H9 (cell line): Measurements from ENCODE around the gene KIF12. TPM values are rescaled to one million over a fixed set of nuclear protein-coding genes. Genes with fewer than 3 reads are reported as not detected.
A peak's percentile ranks its signal among the peaks of the same experiment; 100 is the strongest.

Experiments used
- DNase-seq: peaks from one replicate; pipeline ENCODE4 v3.0.0-alpha.2; 2017
- H2AFZ ChIP-seq: one replicate; pipeline ENCODE4 v1.6.1; 2013; ENCODE audit warnings: mild to moderate bottlenecking, low read length, control low read depth, moderate library complexity
- H2AK5ac ChIP-seq: 2 replicates; pipeline ENCODE4 v1.6.1; 2013; ENCODE audit warnings: low read length, control low read depth, mixed read lengths; ENCODE audit not compliant: insufficient read length
- H2BK120ac ChIP-seq: one replicate; pipeline ENCODE4 v1.6.1; 2013; ENCODE audit warnings: low read depth, mild to moderate bottlenecking, low read length, control low read depth, inconsistent platforms; ENCODE audit not compliant: poor library complexity, severe bottlenecking
- H2BK12ac ChIP-seq: 2 replicates; pipeline ENCODE4 v1.6.1; 2013; ENCODE audit warnings: low read length, control low read depth, mixed read lengths, low read depth; ENCODE audit not compliant: insufficient read length
- H2BK15ac ChIP-seq: 2 replicates; pipeline ENCODE4 v1.6.1; 2013; ENCODE audit warnings: low read depth, low read length, control low read depth
- H2BK20ac ChIP-seq: one replicate; pipeline ENCODE4 v1.6.1; 2013; ENCODE audit warnings: low read depth, mild to moderate bottlenecking, low read length, control low read depth, inconsistent platforms; ENCODE audit not compliant: poor library complexity, severe bottlenecking
- H2BK5ac ChIP-seq: 2 replicates; pipeline ENCODE4 v1.6.1; 2013; ENCODE audit warnings: low read length, control low read depth, mixed read lengths; ENCODE audit not compliant: insufficient read length
- H3K14ac ChIP-seq: 2 replicates; pipeline ENCODE4 v1.6.1; 2013; ENCODE audit warnings: low read length, control low read depth; ENCODE audit not compliant: insufficient read depth
- H3K18ac ChIP-seq: 2 replicates; pipeline ENCODE4 v1.6.1; 2013; ENCODE audit warnings: low read depth, mild to moderate bottlenecking, mixed read lengths, low read length, control low read depth; ENCODE audit not compliant: insufficient read length
- H3K23ac ChIP-seq: 2 replicates; pipeline ENCODE4 v1.6.1; 2013; ENCODE audit warnings: low read length, control low read depth, mixed read lengths, low read depth; ENCODE audit not compliant: insufficient read length
- H3K23me2 ChIP-seq: 2 replicates; pipeline ENCODE4 v1.6.1; 2013; ENCODE audit warnings: low read depth, mild to moderate bottlenecking, mixed read lengths, low read length, control low read depth; ENCODE audit not compliant: insufficient read length, poor library complexity, severe bottlenecking
- H3K27ac ChIP-seq: 2 replicates; pipeline ENCODE4 v1.5.1; 2013; ENCODE audit warnings: low read length, control low read depth, mixed read lengths, low read depth; ENCODE audit not compliant: insufficient read length
- H3K27me3 ChIP-seq: 2 replicates; pipeline ENCODE4 v1.6.1; 2013; ENCODE audit warnings: low read length, control low read depth, inconsistent platforms; ENCODE audit not compliant: insufficient read depth
- H3K4ac ChIP-seq: 2 replicates; pipeline ENCODE4 v1.6.1; 2013; ENCODE audit warnings: low read depth, mild to moderate bottlenecking, control low read depth, inconsistent platforms, low read length, moderate library complexity
- H3K4me1 ChIP-seq: 2 replicates; pipeline ENCODE4 v1.6.1; 2013; ENCODE audit warnings: low read length, control low read depth, inconsistent platforms; ENCODE audit not compliant: insufficient read depth
- H3K4me2 ChIP-seq: 2 replicates; pipeline ENCODE4 v1.6.1; 2013; ENCODE audit warnings: low read length, control low read depth, mixed read lengths; ENCODE audit not compliant: insufficient read length, insufficient read depth
- H3K56ac ChIP-seq: 2 replicates; pipeline ENCODE4 v1.6.1; 2013; ENCODE audit warnings: low read depth, mild to moderate bottlenecking, mixed read lengths, low read length, control low read depth; ENCODE audit not compliant: insufficient read length
- H3K79me1 ChIP-seq: 2 replicates; pipeline ENCODE4 v1.6.1; 2013; ENCODE audit warnings: low read depth, mild to moderate bottlenecking, moderate library complexity, low read length, control low read depth, inconsistent platforms; ENCODE audit not compliant: insufficient read depth, poor library complexity, severe bottlenecking
- H3K79me2 ChIP-seq: 2 replicates; pipeline ENCODE4 v1.6.1; 2013; ENCODE audit warnings: low read length, control low read depth, inconsistent platforms; ENCODE audit not compliant: insufficient read depth
- H3K9ac ChIP-seq: 2 replicates; pipeline ENCODE4 v1.6.1; 2013; ENCODE audit warnings: low read length, control low read depth, mixed read lengths; ENCODE audit not compliant: insufficient read length; ENCODE audit errors: extremely low read depth
- H3K9me3 ChIP-seq: one replicate; pipeline ENCODE4 v1.6.1; 2013; ENCODE audit warnings: low read depth, low read length, inconsistent platforms; ENCODE audit not compliant: control insufficient read depth
- H3T11ph ChIP-seq: one replicate; pipeline ENCODE4 v1.6.1; 2013; ENCODE audit warnings: mild to moderate bottlenecking, low read length, control low read depth, inconsistent platforms
- H4K20me1 ChIP-seq: one replicate; pipeline ENCODE4 v1.6.1; 2013; ENCODE audit not compliant: control insufficient read depth, insufficient read length, insufficient read depth
- H4K5ac ChIP-seq: 2 replicates; pipeline ENCODE4 v1.6.1; 2013; ENCODE audit warnings: low read depth, mild to moderate bottlenecking, mixed read lengths, low read length, control low read depth; ENCODE audit not compliant: insufficient read length
- H4K8ac ChIP-seq: replicated peaks from 2 replicates; pipeline ENCODE4 v1.6.1; 2013; ENCODE audit warnings: low read length, control low read depth, mixed read lengths, low read depth; ENCODE audit not compliant: insufficient read length
- H4K91ac ChIP-seq: 2 replicates; pipeline ENCODE4 v1.6.1; 2013; ENCODE audit warnings: low read depth, mild to moderate bottlenecking, moderate library complexity, mixed read lengths, low read length, control low read depth; ENCODE audit not compliant: insufficient read length
- H3K27ac Mint-ChIP-seq, 3 experiments: 2 replicates in 2 of 3; 3 replicates in 1 of 3; pipeline ENCODE4 v1.8.0; 2020 to 2021; ENCODE audit warnings: mixed read lengths in 3 of 3, mild to moderate bottlenecking in 1 of 3, moderate library complexity in 1 of 3
- H3K27me3 Mint-ChIP-seq: 2 replicates; pipeline ENCODE4 v1.8.0; 2021; ENCODE audit warnings: low read depth, mild to moderate bottlenecking, moderate library complexity, mixed read lengths
- H3K36me3 Mint-ChIP-seq, 3 experiments: 2 replicates in 2 of 3; 3 replicates in 1 of 3; pipeline ENCODE4 v1.8.0; 2020 to 2021; ENCODE audit warnings: low read depth in 3 of 3, mixed read lengths in 3 of 3; ENCODE audit not compliant: insufficient read depth in 1 of 3
- H3K4me1 Mint-ChIP-seq, 2 experiments: 2 replicates each; pipeline ENCODE4 v1.8.0; 2020; ENCODE audit warnings: mixed read lengths in 2 of 2
- H3K4me3 Mint-ChIP-seq, 2 experiments: 2 replicates in 1 of 2; 3 replicates in 1 of 2; pipeline ENCODE4 v1.8.0; 2020 to 2021; ENCODE audit warnings: mild to moderate bottlenecking in 2 of 2, mixed read lengths in 2 of 2, moderate library complexity in 1 of 2
- H3K9me3 Mint-ChIP-seq, 2 experiments: 2 replicates in 1 of 2; 3 replicates in 1 of 2; pipeline ENCODE4 v1.8.0; 2020; ENCODE audit warnings: mild to moderate bottlenecking in 2 of 2, mixed read lengths in 2 of 2, moderate library complexity in 1 of 2
- WGBS: extraction: QIAGEN DNeasy Blood & Tissue Kit; methylation state at CpG from one replicate; pipeline ENCODE4 v1.1.7; 2013; ENCODE audit warnings: missing lambda C conversion rate, low lambda C conversion rate, mixed read lengths; ENCODE audit not compliant: insufficient read length; ENCODE audit errors: extremely low coverage; 5-methylcytosine and 5-hydroxymethylcytosine counted together
- total RNA-seq: library from RNA; stranded (reverse); gene quantifications from 2 replicates; pipeline ENCODE4 v1.2.1, GENCODE V29; 2021
- TF ChIP-seq, protein P1 (sequence below): fragments of 200-600 bp; sonication (generic); conservative IDR thresholded peaks from 3 replicates; pipeline ENCODE4 v1.8.0; 2021; ENCODE audit warnings: antibody characterized with exemption, mild to moderate bottlenecking

KIF12 gene
- total RNA-seq, 1 experiment from 2014 or later, result 3.3 TPM

- no peaks in the 10 kb centered on the region for H3K9me3 Mint-ChIP-seq
- peak; percentile 9 for DNase-seq
- TF ChIP-seq, protein P1, sequence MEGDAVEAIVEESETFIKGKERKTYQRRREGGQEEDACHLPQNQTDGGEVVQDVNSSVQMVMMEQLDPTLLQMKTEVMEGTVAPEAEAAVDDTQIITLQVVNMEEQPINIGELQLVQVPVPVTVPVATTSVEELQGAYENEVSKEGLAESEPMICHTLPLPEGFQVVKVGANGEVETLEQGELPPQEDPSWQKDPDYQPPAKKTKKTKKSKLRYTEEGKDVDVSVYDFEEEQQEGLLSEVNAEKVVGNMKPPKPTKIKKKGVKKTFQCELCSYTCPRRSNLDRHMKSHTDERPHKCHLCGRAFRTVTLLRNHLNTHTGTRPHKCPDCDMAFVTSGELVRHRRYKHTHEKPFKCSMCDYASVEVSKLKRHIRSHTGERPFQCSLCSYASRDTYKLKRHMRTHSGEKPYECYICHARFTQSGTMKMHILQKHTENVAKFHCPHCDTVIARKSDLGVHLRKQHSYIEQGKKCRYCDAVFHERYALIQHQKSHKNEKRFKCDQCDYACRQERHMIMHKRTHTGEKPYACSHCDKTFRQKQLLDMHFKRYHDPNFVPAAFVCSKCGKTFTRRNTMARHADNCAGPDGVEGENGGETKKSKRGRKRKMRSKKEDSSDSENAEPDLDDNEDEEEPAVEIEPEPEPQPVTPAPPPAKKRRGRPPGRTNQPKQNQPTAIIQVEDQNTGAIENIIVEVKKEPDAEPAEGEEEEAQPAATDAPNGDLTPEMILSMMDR, result no peak
- Histone ChIP-seq H4K8ac (no peak overlapping the region), H3K9me3 (no peaks in the 10 kb centered on the region), H4K91ac (no peak overlapping the region), H2BK15ac (no peak overlapping the region), H3K4me2 (no peak overlapping the region), H3K4ac (no peak overlapping the region), H3K79me2 (no peaks in the 10 kb centered on the region), H3K4me1 (no peaks in the 10 kb centered on the region), H2BK12ac (no peak overlapping the region), H3T11ph (no peak overlapping the region), H3K27ac (no peak overlapping the region), H3K27me3 (no peaks in the 10 kb centered on the region), H3K9ac (no peak overlapping the region), H2BK120ac (no peak overlapping the region), H3K79me1 (no peaks in the 10 kb centered on the region), H2BK20ac (no peak overlapping the region), H4K5ac (no peak overlapping the region), H2BK5ac (no peak overlapping the region), H2AK5ac (no peak overlapping the region), H3K23me2 (no peaks in the 10 kb centered on the region), H4K20me1 (no peaks in the 10 kb centered on the region), H3K23ac (no peak overlapping the region), H3K18ac (no peak overlapping the region), H3K14ac (no peak overlapping the region), H3K56ac (no peak overlapping the region), H2AFZ (no peak overlapping the region)
- no peak overlapping the region for H3K27ac Mint-ChIP-seq
- peaks cover 16% of the 10 kb centered on the region for H3K27me3 Mint-ChIP-seq
- H3K4me3 Mint-ChIP-seq, result no peak overlapping the region
- WGBS, result no CpG with 5 or more reads among the region's 9 CpGs
- no peaks in the 10 kb centered on the region for H3K36me3 Mint-ChIP-seq
- no peaks in the 10 kb centered on the region for H3K4me1 Mint-ChIP-seq
These were observed 29.5 kb downstream of the KIF12 start for GRCh38 chr9:114069476-114070187.
